GM23248 (cell line): ENCODE results near the gene PRKCE. TPM values are rescaled to one million over a fixed set of nuclear protein-coding genes. Genes with fewer than 3 reads are reported as not detected.

Experiments used
- DNase-seq: peaks from one replicate; pipeline ENCODE4 v3.0.0-alpha.2; 2015
- H2AFZ ChIP-seq: fragments of 200-600 bp; sonication (generic); 2 replicates; pipeline ENCODE4 v1.6.1; 2016; ENCODE audit warnings: antibody characterized with exemption
- H3F3A ChIP-seq: fragments of 200-600 bp; sonication (generic); 2 replicates; pipeline ENCODE4 v1.6.1; 2016; ENCODE audit warnings: mild to moderate bottlenecking, antibody characterized with exemption, mixed run types; ENCODE audit not compliant: insufficient read depth
- H3K27ac ChIP-seq: fragments of 200-600 bp; sonication (generic); 2 replicates; pipeline ENCODE4 v1.5.1; 2016; ENCODE audit warnings: mild to moderate bottlenecking
- H3K27me3 ChIP-seq: fragments of 200-600 bp; sonication (generic); replicated peaks from 2 replicates; pipeline ENCODE4 v1.6.1; 2016; ENCODE audit warnings: mild to moderate bottlenecking; ENCODE audit not compliant: insufficient read depth
- H3K36me3 ChIP-seq: fragments of 200-600 bp; sonication (generic); 2 replicates; pipeline ENCODE4 v1.6.1; 2016; ENCODE audit warnings: low read depth, mild to moderate bottlenecking
- H3K4me1 ChIP-seq: fragments of 200-600 bp; sonication (generic); 2 replicates; pipeline ENCODE4 v1.6.1; 2016; ENCODE audit warnings: mild to moderate bottlenecking; ENCODE audit not compliant: insufficient read depth
- H3K4me2 ChIP-seq: fragments of 200-600 bp; sonication (generic); one replicate; pipeline ENCODE4 v1.6.1; 2016; ENCODE audit warnings: mild to moderate bottlenecking; ENCODE audit not compliant: unreplicated experiment
- H3K4me3 ChIP-seq: fragments of 200-600 bp; sonication (generic); 2 replicates; pipeline ENCODE4 v1.5.1; 2016; ENCODE audit warnings: mild to moderate bottlenecking
- H3K79me2 ChIP-seq: fragments of 200-600 bp; sonication (generic); 2 replicates; pipeline ENCODE4 v1.6.1; 2016; ENCODE audit warnings: mild to moderate bottlenecking; ENCODE audit not compliant: insufficient read depth
- H3K9ac ChIP-seq: fragments of 200-600 bp; sonication (generic); 2 replicates; pipeline ENCODE4 v1.6.1; 2016; ENCODE audit warnings: mild to moderate bottlenecking
- H3K9me2 ChIP-seq: fragments of 200-600 bp; sonication (generic); 2 replicates; pipeline ENCODE4 v1.6.1; 2016; ENCODE audit warnings: mixed run types, mild to moderate bottlenecking, moderate library complexity; ENCODE audit not compliant: insufficient read depth
- H3K9me3 ChIP-seq: fragments of 200-600 bp; sonication (generic); one replicate; pipeline ENCODE4 v1.6.1; 2017; ENCODE audit warnings: low read depth
- H4K20me1 ChIP-seq: fragments of 200-600 bp; sonication (generic); 2 replicates; pipeline ENCODE4 v1.6.0; 2016; ENCODE audit not compliant: insufficient read depth
- EZH2 ChIP-seq: fragments of 200-600 bp; sonication (generic); IDR thresholded peaks from 2 replicates; pipeline ENCODE4 v1.6.1; 2018; ENCODE audit warnings: antibody characterized with exemption, mild to moderate bottlenecking; ENCODE audit not compliant: insufficient read depth, poor library complexity, severe bottlenecking
- EZH2phosphoT487 ChIP-seq: fragments of 200-600 bp; sonication (generic); IDR thresholded peaks from 2 replicates; pipeline ENCODE4 v1.6.1; 2018; ENCODE audit warnings: antibody characterized with exemption, moderate library complexity, mild to moderate bottlenecking, low read depth; ENCODE audit not compliant: insufficient read depth
- WGBS, 2 experiments: methylation state at CpG; one replicate each; pipeline ENCODE4 v1.1.6; 2015 to 2017; ENCODE audit warnings: low lambda C conversion rate in 2 of 2, low coverage in 1 of 2; ENCODE audit errors: missing lambda C conversion rate in 2 of 2; 5-methylcytosine and 5-hydroxymethylcytosine counted together
- in situ Hi-C: fragments of 300-500 bp; cut with MboI; formaldehyde crosslinking; loops from 2 replicates; pipeline ENCODE4 v1.15.0; 2020
- polyA plus RNA-seq: library from polyadenylated mRNA; unstranded; fragments of >200 nt; fragmentation: Nextera tagmentation; extraction: Ambion mirVana; gene quantifications from 2 replicates; pipeline ENCODE4 v1.2.1, GENCODE V29; 2016
- total RNA-seq: library from RNA; depleted of rRNA; stranded (reverse); fragments of >200 nt; shearing (Covaris generic); gene quantifications from 2 replicates; pipeline ENCODE4 v1.2.3, GENCODE V29; 2014

PRKCE gene
- total and polyA plus RNA-seq, 2 experiments from 2014 or later: 5.9 to 7.0 TPM

- H3K9ac ChIP-seq: no peak overlapping the region
- no peaks in the 10 kb centered on the region for H3K27me3 ChIP-seq
- H3K27ac ChIP-seq: no peak overlapping the region
- no peaks in the 10 kb centered on the region for H3K4me1 ChIP-seq
- H3K4me2 ChIP-seq: no peak overlapping the region
- no peak for DNase-seq
- H3K79me2 ChIP-seq: peaks cover 69% of the 10 kb centered on the region
- 81% methylated on average over 4 of the region's 4 CpGs for WGBS, 2 experiments
- no peaks in the 10 kb centered on the region for H3K9me2 ChIP-seq
- no peaks in the 10 kb centered on the region for H3F3A ChIP-seq
- H3K9me3 ChIP-seq: no peaks in the 10 kb centered on the region
- H3K4me3 ChIP-seq: no peak overlapping the region
- TF ChIP-seq EZH2phosphoT487 (no peak), EZH2 (no peak)
- in situ Hi-C loops: no loop called here
- no peak overlapping the region for H2AFZ ChIP-seq
- H4K20me1 ChIP-seq: no peaks in the 10 kb centered on the region; the same call in 1 of the 2 replicates
- H3K36me3 ChIP-seq: no peaks in the 10 kb centered on the region
These were observed 145.0 kb downstream of the PRKCE start for GRCh38 chr2:45796500-45796899.

GRCh38 chr2:45797451-45798230 is 146.2 kb downstream of the PRKCE start:
- TF ChIP-seq EZH2 (no peak), EZH2phosphoT487 (no peak)
- in situ Hi-C loops: no loop called here
- Histone ChIP-seq H3K9ac (no peak overlapping the region), H3F3A (no peaks in the 10 kb centered on the region), H3K9me2 (no peaks in the 10 kb centered on the region), H3K36me3 (no peaks in the 10 kb centered on the region), H3K9me3 (no peaks in the 10 kb centered on the region), H3K79me2 (peaks cover 65% of the 10 kb centered on the region), H3K4me3 (no peak overlapping the region), H4K20me1 (no peaks in the 10 kb centered on the region; the same call in 1 of the 2 replicates), H3K27me3 (no peaks in the 10 kb centered on the region), H3K4me2 (no peak overlapping the region), H2AFZ (no peak overlapping the region), H3K4me1 (no peaks in the 10 kb centered on the region), H3K27ac (no peak overlapping the region)
- 76 to 79% methylated on average over 13 of the region's 13 CpGs for WGBS, 2 experiments
- peak; percentile 12 for DNase-seq

- in situ Hi-C loops: no loop called here
- Histone ChIP-seq H3K9ac (no peak overlapping the region), H3K4me3 (no peak overlapping the region), H4K20me1 (no peaks in the 10 kb centered on the region), H2AFZ (no peak overlapping the region), H3K79me2 (peaks cover 66% of the 10 kb centered on the region), H3K36me3 (no peaks in the 10 kb centered on the region), H3K9me3 (no peaks in the 10 kb centered on the region), H3K4me1 (no peaks in the 10 kb centered on the region), H3K27me3 (no peaks in the 10 kb centered on the region), H3K9me2 (no peaks in the 10 kb centered on the region), H3K27ac (no peak overlapping the region), H3F3A (no peaks in the 10 kb centered on the region), H3K4me2 (no peak overlapping the region)
- 91 to 95% methylated on average over 5 of the region's 5 CpGs for WGBS, 2 experiments
- no peak for DNase-seq
- no peak for TF ChIP-seq EZH2
- no peak for TF ChIP-seq EZH2phosphoT487
These were observed 148.4 kb downstream of the PRKCE start for GRCh38 chr2:45799679-45800381.

GRCh38 chr2:45802499-45803138 is 151.1 kb downstream of the PRKCE start:
- no peak for DNase-seq
- no peak overlapping the region for H3K4me3 ChIP-seq
- no peak overlapping the region for H3K4me2 ChIP-seq
- peaks cover 64% of the 10 kb centered on the region for H3K79me2 ChIP-seq
- no peaks in the 10 kb centered on the region for H3K27me3 ChIP-seq
- 75 to 79% methylated on average over 8 of the region's 8 CpGs for WGBS, 2 experiments
- no peak overlapping the region for H2AFZ ChIP-seq
- H3K36me3 ChIP-seq: no peaks in the 10 kb centered on the region
- H3K9me2 ChIP-seq: no peaks in the 10 kb centered on the region
- in situ Hi-C loops: no loop called here
- H3F3A ChIP-seq: no peaks in the 10 kb centered on the region
- no peak overlapping the region for H3K27ac ChIP-seq
- H3K4me1 ChIP-seq: no peaks in the 10 kb centered on the region
- no peak for TF ChIP-seq EZH2phosphoT487
- TF ChIP-seq EZH2: no peak
- H4K20me1 ChIP-seq: no peaks in the 10 kb centered on the region
- H3K9ac ChIP-seq: no peak overlapping the region
- no peaks in the 10 kb centered on the region for H3K9me3 ChIP-seq
